BLaER1 treated with 17β-estradiol and CSF1 and Interleukin-3, amounts not matched to agents 10 nM and 100 nM (cell line): ENCODE data around the gene HTR1E.
"Not testable (repeated sequence)": the region's sequence is repeated elsewhere in the genome, so short reads cannot be mapped to it uniquely, and the experiment has no call there.

Experiments
- H3K27ac ChIP-seq, 11 experiments: shearing (Covaris generic); formaldehyde crosslinking; 2 replicates each; pipeline ENCODE4 v1.8.1; 2022
- H3K27me3 ChIP-seq, 11 experiments: shearing (Covaris generic); formaldehyde crosslinking; 2 replicates each; pipeline ENCODE4 v1.8.1; 2022
- H3K36me3 ChIP-seq, 11 experiments: shearing (Covaris generic); formaldehyde crosslinking; 2 replicates each; pipeline ENCODE4 v1.8.1; 2022
- H3K4me1 ChIP-seq, 10 experiments: shearing (Covaris generic); formaldehyde crosslinking; 2 replicates each; pipeline ENCODE4 v1.8.1; 2022
- H3K4me2 ChIP-seq, 11 experiments: shearing (Covaris generic); formaldehyde crosslinking; 2 replicates each; pipeline ENCODE4 v1.8.1; 2022
- H3K4me3 ChIP-seq, 10 experiments: shearing (Covaris generic); formaldehyde crosslinking; 2 replicates each; pipeline ENCODE4 v1.8.1; 2022
- H3K9ac ChIP-seq, 11 experiments: shearing (Covaris generic); formaldehyde crosslinking; 2 replicates each; pipeline ENCODE4 v1.8.1; 2022
- H3K9me3 ChIP-seq, 11 experiments: shearing (Covaris generic); formaldehyde crosslinking; replicated peaks in 1 of 11; 2 replicates each; pipeline ENCODE4 v1.8.1; 2022
- H4K20me1 ChIP-seq, 11 experiments: shearing (Covaris generic); formaldehyde crosslinking; 2 replicates each; pipeline ENCODE4 v1.8.1; 2022
- Cebpa-rat ChIP-seq, 11 experiments: shearing (Covaris generic); IDR thresholded peaks; 2 replicates each; pipeline ENCODE4 v1.8.1; 2022

The HTR1E gene, protein sequence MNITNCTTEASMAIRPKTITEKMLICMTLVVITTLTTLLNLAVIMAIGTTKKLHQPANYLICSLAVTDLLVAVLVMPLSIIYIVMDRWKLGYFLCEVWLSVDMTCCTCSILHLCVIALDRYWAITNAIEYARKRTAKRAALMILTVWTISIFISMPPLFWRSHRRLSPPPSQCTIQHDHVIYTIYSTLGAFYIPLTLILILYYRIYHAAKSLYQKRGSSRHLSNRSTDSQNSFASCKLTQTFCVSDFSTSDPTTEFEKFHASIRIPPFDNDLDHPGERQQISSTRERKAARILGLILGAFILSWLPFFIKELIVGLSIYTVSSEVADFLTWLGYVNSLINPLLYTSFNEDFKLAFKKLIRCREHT

DNA sequence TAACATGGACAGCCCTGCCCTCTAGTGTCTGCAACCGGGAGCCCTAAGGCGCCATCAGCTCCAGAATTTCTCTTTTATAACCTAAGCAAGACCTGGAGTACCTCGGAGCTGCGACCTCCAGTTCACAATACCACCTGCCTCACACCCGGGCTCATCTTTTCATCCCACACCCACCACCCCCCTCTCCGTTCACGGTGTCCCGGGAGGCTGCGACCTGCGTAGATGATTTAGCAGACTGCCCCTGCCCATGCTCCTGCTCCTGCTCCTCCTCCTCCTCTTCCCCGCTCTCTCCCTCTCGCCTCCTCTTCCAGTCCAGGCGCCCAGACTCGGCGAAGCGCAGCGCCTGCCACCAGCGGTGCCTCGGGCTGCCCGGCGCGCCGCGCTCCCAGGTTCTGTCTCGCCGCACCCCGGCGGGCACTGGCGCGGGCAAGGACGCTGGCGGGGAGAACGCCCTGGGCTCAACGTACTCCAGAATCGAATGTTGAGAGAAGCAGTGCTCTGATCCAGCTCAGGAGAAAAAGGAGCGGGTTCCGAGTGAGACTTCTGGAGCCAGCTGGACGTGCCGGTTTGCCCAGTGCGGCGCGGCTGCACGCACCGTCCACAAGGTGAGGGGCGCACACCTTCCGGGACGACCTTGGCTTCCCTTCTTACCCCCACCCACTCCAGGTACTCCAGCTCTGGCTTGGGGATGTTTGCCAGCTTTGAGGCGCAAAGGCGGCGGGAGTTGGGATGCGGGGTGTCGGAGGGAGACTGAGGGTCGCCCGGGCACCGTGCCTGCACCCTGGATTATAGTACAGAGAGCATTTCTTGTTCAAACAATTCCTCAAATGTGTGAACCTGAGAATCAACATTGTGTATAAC is at the start of gene HTR1E:
Gene HTR1E (plus strand): TSS at position 310 of the 861 bp plus-strand sequence. CDS start 77,807 bp downstream, outside the sequence.
- TF ChIP-seq Cebpa-rat (IDR thresholded peaks at IDR 0.05), result no peak
- H3K9ac ChIP-seq, result no peak within 1 kb of the TSS
- no peaks in the 10 kb centered on the region for H3K36me3 ChIP-seq
- no peaks in the 10 kb centered on the region for H3K27me3 ChIP-seq
- no peak within 1 kb of the TSS for H3K27ac ChIP-seq
- no peak within 1 kb of the TSS for H3K4me2 ChIP-seq
- peaks cover 0 to 11% (median 0%) of the 10 kb centered on the region in 11 experiments; a peak in 8 of 22 replicates for H3K9me3 ChIP-seq
- H3K4me1 ChIP-seq, result peaks cover 0 to 10% (median 7%) of the 10 kb centered on the region in 10 experiments; a peak in 9 of 20 replicates
- H3K4me3 ChIP-seq, result no peak within 1 kb of the TSS
- H4K20me1 ChIP-seq, result no peaks in the 10 kb centered on the region

DNA sequence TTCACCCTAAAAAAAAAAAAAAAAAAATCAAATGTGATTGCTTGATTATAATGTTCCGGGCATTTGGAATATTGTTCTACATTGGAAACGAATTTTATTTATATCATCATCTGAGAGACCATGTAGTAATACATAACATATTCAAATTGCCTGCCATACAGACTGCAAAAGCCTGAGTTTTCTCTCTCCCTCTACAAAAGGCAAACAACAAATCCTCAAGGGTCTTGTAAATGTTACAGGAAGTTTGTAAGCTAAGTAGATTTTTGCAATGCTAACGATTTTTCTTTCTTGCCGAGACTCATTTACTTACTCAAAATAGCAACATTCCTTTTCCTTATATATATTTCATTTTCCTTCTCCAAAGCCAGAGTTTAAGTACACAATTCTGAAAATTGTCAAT is 49.0 kb upstream of the HTR1E start:
- Histone ChIP-seq H3K36me3 (no peaks in the 10 kb centered on the region), H3K27me3 (no peaks in the 10 kb centered on the region), H3K4me3 (no peak overlapping the region), H3K9me3 (no peaks in the 10 kb centered on the region), H3K27ac (no peak overlapping the region), H3K4me2 (no peak overlapping the region), H3K4me1 (no peaks in the 10 kb centered on the region), H3K9ac (no peak overlapping the region), H4K20me1 (no peaks in the 10 kb centered on the region)
- no peak for TF ChIP-seq Cebpa-rat (IDR thresholded peaks at IDR 0.05)

DNA sequence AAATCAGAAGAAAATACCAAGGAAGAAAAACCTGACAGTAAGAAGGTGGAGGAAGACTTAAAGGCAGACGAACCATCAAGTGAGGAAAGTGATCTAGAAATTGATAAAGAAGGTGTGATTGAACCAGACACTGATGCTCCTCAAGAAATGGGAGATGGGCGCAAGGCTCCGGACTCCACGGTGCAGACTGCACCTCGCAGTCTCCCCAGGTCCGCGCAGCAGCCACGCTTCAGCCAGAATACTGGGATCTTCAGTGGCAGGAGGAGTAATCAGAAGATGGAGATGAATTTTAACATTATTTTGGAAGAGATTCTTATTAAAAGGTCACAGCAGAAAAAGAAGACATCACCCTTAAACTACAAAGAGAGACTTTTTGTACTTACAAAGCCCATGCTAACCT is 40.1 kb upstream of the HTR1E start:
- not testable (repeated sequence) for H3K27me3 ChIP-seq, H3K9me3 ChIP-seq, H3K4me2 ChIP-seq, H3K9ac ChIP-seq, H3K4me3 ChIP-seq, H3K4me1 ChIP-seq, H3K27ac ChIP-seq, H3K36me3 ChIP-seq, H4K20me1 ChIP-seq

DNA sequence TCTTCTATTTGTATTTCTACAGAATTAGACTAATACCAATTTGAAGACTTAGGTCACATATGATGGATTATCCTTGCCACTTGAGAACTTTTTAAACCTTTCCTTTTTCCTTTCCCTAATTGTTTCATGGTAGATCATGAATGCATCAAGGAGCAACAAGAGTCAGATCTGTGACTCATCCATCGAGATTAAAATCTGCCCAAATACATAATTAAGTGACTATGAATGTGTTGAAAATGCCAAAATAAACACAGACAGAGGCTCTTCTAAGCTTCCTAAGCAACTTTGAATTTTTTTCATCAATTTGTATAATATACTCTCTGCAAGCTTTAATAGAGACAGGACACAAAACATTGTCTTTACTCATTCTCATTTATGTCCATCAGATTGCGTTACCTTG is 23.5 kb upstream of the HTR1E start:
- Histone ChIP-seq H3K9me3 (peaks cover 0 to 9% (median 0%) of the 10 kb centered on the region in 11 experiments; a peak in 4 of 22 replicates), H3K9ac (no peak overlapping the region), H4K20me1 (no peaks in the 10 kb centered on the region), H3K36me3 (no peaks in the 10 kb centered on the region), H3K4me1 (no peaks in the 10 kb centered on the region), H3K4me2 (no peak overlapping the region), H3K27ac (no peak overlapping the region), H3K4me3 (no peak overlapping the region), H3K27me3 (no peaks in the 10 kb centered on the region)
- TF ChIP-seq Cebpa-rat (IDR thresholded peaks at IDR 0.05), result no peak

DNA sequence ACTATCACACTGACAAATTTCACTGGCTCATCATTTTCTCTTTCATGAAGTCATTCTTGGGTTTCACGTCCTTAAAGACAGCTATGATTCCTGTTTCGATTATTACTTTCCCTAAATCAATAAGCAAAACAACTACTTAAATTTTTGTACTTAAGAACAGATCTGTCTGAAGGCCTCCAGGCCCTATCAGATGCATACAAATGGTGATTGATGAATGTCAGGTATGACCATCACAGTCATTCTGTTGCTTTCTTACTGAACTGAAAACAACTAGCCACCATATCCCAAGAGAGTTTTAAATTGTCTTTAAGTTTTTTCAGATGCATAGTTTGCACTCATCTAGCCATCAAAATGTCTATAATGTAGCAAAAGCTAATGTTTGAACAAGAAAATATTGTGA is 20.9 kb upstream of the HTR1E start:
- Histone ChIP-seq H3K9ac (no peak overlapping the region), H3K9me3 (no peaks in the 10 kb centered on the region), H3K4me3 (no peak overlapping the region), H3K27me3 (no peaks in the 10 kb centered on the region), H3K4me2 (no peak overlapping the region), H4K20me1 (no peaks in the 10 kb centered on the region), H3K27ac (no peak overlapping the region), H3K4me1 (no peaks in the 10 kb centered on the region), H3K36me3 (no peaks in the 10 kb centered on the region)
- TF ChIP-seq Cebpa-rat (IDR thresholded peaks at IDR 0.05), result no peak

DNA sequence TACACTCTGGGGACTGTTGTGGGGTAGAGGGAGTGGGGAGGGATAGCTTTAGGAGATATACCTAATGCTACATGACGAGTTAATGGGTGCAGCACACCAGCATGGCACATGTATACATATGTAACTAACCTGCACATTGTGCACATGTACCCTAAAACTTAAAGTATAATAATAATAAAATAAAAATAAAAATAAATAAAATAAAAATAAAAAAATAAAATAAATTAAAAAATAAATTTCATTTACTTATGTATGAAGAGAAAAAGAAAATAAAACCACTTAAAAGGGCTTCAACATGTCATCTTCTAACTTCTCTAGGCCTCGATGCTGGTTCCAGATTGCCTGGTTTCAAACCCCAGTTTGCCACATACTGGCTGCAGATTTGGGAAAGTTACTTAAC is 10.2 kb upstream of the HTR1E start:
- H3K4me1 ChIP-seq, H3K9me3 ChIP-seq, H3K27ac ChIP-seq, H3K4me2 ChIP-seq, H4K20me1 ChIP-seq, H3K36me3 ChIP-seq, H3K9ac ChIP-seq, H3K27me3 ChIP-seq, H3K4me3 ChIP-seq: not testable (repeated sequence)

DNA sequence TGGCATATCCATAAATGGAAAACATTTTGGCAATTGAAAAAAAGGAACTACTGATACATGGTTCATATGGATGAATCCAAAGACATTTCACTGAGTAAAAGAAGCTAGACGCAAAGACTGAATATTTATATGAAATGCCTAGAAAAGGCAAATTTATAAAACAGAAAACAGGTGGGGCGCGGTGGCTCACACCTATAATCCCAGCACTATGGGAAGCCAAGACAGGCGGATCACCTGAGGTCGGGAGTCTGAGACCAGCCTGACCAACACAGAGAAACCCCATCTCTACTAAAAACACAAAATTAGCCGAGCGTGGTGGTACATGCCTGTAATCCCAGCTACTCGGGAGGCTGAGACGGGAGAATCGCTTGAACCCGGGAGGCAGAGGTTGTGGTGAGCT is 9.5 kb upstream of the HTR1E start:
- H3K27ac ChIP-seq, H3K4me2 ChIP-seq, H4K20me1 ChIP-seq, H3K9ac ChIP-seq, H3K9me3 ChIP-seq, H3K27me3 ChIP-seq, H3K4me3 ChIP-seq, H3K36me3 ChIP-seq, H3K4me1 ChIP-seq: not testable (repeated sequence)

DNA sequence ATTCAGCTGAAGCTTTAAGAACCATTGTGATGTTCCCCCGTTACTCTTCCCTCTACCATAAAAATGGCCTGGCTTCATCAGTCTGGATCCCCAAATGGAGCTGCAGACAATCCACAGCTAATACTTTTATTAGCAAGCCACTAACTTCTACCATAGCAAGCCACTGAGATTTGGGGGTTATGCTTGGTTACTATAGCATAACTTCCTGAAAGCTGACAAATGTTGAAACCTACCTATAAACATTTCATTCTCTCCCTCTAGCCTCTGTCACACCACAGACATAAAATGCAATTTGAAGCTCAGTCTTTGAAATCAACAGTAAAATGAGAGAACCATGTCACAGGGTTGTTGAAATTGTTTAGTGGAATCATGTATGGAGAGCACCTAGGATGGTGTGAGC is 3.0 kb upstream of the HTR1E start:
- Histone ChIP-seq H3K27me3 (no peaks in the 10 kb centered on the region), H3K4me1 (peaks cover 0 to 10% (median 7%) of the 10 kb centered on the region in 10 experiments; a peak in 9 of 20 replicates), H3K27ac (no peak overlapping the region), H3K9ac (no peak overlapping the region), H3K36me3 (no peaks in the 10 kb centered on the region), H4K20me1 (no peaks in the 10 kb centered on the region), H3K4me3 (no peak overlapping the region), H3K4me2 (peak overlapping the region in 6 of 11 experiments; percentile 15 to 44 (median 22); a peak in 9 of 22 replicates), H3K9me3 (peaks cover 0 to 11% (median 0%) of the 10 kb centered on the region in 11 experiments; a peak in 8 of 22 replicates)
- no peak for TF ChIP-seq Cebpa-rat (IDR thresholded peaks at IDR 0.05)

DNA sequence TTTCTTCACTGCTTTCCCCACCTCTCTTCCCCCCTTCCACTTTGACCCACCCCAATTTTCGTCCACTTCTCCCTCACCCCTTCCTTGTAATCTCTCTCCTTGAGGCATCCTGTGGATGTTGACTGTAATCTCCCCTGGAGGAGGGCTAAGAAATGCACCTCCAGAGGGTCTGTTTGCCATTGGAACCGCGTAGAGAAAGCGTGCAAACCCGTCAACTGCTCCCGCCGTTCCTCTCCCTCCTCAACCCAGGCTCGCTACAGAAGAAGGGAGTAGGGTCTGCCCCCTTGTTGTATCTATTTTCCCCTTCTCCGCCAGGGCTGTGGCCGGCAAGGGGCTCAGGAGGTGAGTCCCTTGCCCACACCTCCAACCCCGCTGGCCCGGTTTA is 502 bp upstream of the HTR1E start:
- Histone ChIP-seq H3K27ac (no peak overlapping the region), H4K20me1 (no peaks in the 10 kb centered on the region), H3K9me3 (peaks cover 0 to 11% (median 0%) of the 10 kb centered on the region in 11 experiments; a peak in 8 of 22 replicates), H3K4me3 (no peak overlapping the region), H3K36me3 (no peaks in the 10 kb centered on the region), H3K9ac (no peak overlapping the region), H3K4me2 (no peak overlapping the region), H3K27me3 (no peaks in the 10 kb centered on the region), H3K4me1 (peaks cover 0 to 10% (median 7%) of the 10 kb centered on the region in 10 experiments; a peak in 9 of 20 replicates)
- no peak for TF ChIP-seq Cebpa-rat (IDR thresholded peaks at IDR 0.05)
